ENCODE data around the gene PNKD.

PNKD gene

GRCh38 chr2:218274586-218274985 is 4.3 kb downstream of the PNKD start:
- Histone ChIP-seq H3K9ac (ENCODE audit: low read depth, low read length) (no peak overlapping the region), H3K36me3 (ENCODE audit: control insufficient read depth, insufficient read depth, low read length) (peaks cover 49% of the 10 kb centered on the region), H3K4me3 (ENCODE audit: low read depth, low read length) (no peak overlapping the region), H3K27ac (ENCODE audit: low read depth, low read length) (no peak overlapping the region), H3K9me3 (ENCODE audit: control insufficient read depth, insufficient read depth, low read length) (no peaks in the 10 kb centered on the region), H3K4me1 (ENCODE audit: control insufficient read depth, insufficient read depth, low read length) (peaks cover 5% of the 10 kb centered on the region; the same call in 1 of the 2 replicates), H3K27me3 (ENCODE audit: control insufficient read depth, insufficient read depth, low read length) (no peaks in the 10 kb centered on the region)

DNA sequence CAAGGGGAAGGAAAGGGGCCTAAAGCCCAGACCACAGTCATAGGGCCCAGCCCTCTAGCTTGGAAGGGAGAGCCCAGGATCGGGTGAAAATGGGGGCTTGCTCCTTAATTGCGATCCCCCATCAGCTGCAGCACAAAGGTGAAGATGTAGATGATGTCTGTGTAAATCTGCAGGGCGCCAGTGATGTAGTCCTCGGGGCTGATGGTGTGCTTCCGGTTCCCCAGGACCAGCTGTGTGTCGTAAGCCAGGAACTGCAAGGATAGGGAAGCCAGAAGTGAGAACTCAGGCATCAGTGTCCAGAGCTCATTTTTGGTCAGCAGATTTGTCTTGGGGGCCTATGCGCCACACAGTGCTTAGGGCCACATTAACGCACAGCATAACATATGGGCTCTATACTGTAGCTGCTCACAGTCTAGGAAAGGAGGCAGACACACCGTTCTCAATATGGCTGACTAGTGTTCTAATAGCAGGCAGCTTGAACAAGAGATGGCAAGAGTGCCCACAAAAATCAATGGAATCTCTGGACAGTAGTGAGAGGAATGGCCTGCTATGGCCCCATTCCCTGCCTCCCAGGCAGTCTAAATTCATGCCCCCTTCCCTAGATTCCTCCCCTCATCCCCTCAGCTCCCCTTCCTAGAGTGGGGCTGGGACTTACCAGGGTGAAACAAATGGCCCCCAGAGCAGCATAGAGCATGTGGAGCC is 5.2 kb downstream of the PNKD start:
- no peak overlapping the region for H3K9ac ChIP-seq (ENCODE audit: low read depth, low read length)
- no peaks in the 10 kb centered on the region for H3K9me3 ChIP-seq (ENCODE audit: control insufficient read depth, insufficient read depth, low read length)
- H3K27ac ChIP-seq (ENCODE audit: low read depth, low read length), result no peak overlapping the region
- H3K36me3 ChIP-seq (ENCODE audit: control insufficient read depth, insufficient read depth, low read length), result peaks cover 57% of the 10 kb centered on the region
- H3K27me3 ChIP-seq (ENCODE audit: control insufficient read depth, insufficient read depth, low read length), result no peaks in the 10 kb centered on the region
- peaks cover 5% of the 10 kb centered on the region; the same call in 1 of the 2 replicates for H3K4me1 ChIP-seq (ENCODE audit: control insufficient read depth, insufficient read depth, low read length)
- H3K4me3 ChIP-seq (ENCODE audit: low read depth, low read length), result no peak overlapping the region

DNA sequence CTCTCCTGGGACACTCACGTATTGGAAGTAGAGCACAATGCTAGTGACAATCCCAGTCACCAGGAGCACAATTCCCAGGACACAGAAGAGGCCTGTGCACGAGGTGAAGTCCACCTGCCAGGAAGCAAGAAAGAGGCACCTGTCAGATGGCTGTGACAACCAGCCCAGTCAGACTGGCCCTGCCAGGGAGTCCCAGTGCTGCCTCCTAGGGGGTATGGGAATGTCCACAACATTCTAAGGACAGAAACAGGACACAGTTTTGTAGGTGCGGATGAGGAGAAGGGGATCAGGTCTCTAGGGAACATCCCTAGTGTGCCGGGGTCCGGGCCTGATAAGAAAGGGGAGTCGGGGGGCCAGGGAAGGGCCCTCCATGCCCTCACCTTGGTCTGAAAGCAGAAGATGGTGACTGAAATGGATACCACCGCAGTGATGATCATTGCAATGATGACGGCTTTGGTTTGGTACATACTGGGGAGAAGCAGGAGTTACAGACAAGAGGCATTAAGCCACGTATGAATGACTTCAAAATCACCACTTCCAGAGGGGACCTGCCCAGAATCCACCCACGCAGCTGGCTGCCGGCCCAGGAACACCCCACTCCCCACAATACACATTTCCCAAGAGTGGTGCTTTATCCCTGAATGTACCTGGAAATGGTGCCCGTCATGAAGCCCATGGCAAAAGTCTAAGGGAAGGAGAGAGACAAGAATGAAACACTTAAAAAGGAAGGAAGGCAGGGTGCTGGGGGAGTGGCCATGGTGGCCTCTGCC is 6.9 kb downstream of the PNKD start:
- Histone ChIP-seq H3K36me3 (ENCODE audit: control insufficient read depth, insufficient read depth, low read length) (peaks cover 61% of the 10 kb centered on the region), H3K4me3 (ENCODE audit: low read depth, low read length) (no peak overlapping the region), H3K27me3 (ENCODE audit: control insufficient read depth, insufficient read depth, low read length) (no peaks in the 10 kb centered on the region), H3K9me3 (ENCODE audit: control insufficient read depth, insufficient read depth, low read length) (no peaks in the 10 kb centered on the region), H3K27ac (ENCODE audit: low read depth, low read length) (no peak overlapping the region), H3K9ac (ENCODE audit: low read depth, low read length) (no peak overlapping the region), H3K4me1 (ENCODE audit: control insufficient read depth, insufficient read depth, low read length) (no peaks in the 10 kb centered on the region)

- Histone ChIP-seq H3K9ac (ENCODE audit: low read depth, low read length) (no peak overlapping the region), H3K36me3 (ENCODE audit: control insufficient read depth, insufficient read depth, low read length) (peaks cover 61% of the 10 kb centered on the region), H3K4me3 (ENCODE audit: low read depth, low read length) (no peak overlapping the region), H3K27ac (ENCODE audit: low read depth, low read length) (no peak overlapping the region), H3K27me3 (ENCODE audit: control insufficient read depth, insufficient read depth, low read length) (no peaks in the 10 kb centered on the region), H3K4me1 (ENCODE audit: control insufficient read depth, insufficient read depth, low read length) (no peaks in the 10 kb centered on the region), H3K9me3 (ENCODE audit: control insufficient read depth, insufficient read depth, low read length) (no peaks in the 10 kb centered on the region)
Observed at GRCh38 chr2:218277921-218278320, 7.6 kb downstream of the PNKD start.

GRCh38 chr2:218278531-218279360 is 8.4 kb downstream of the PNKD start:
- H3K9me3 ChIP-seq (ENCODE audit: control insufficient read depth, insufficient read depth, low read length), result no peaks in the 10 kb centered on the region
- H3K27ac ChIP-seq (ENCODE audit: low read depth, low read length), result no peak overlapping the region
- no peaks in the 10 kb centered on the region for H3K27me3 ChIP-seq (ENCODE audit: control insufficient read depth, insufficient read depth, low read length)
- H3K36me3 ChIP-seq (ENCODE audit: control insufficient read depth, insufficient read depth, low read length), result peaks cover 59% of the 10 kb centered on the region
- no peak overlapping the region for H3K4me3 ChIP-seq (ENCODE audit: low read depth, low read length)
- H3K9ac ChIP-seq (ENCODE audit: low read depth, low read length), result no peak overlapping the region
- no peaks in the 10 kb centered on the region for H3K4me1 ChIP-seq (ENCODE audit: control insufficient read depth, insufficient read depth, low read length)

GRCh38 chr2:218280260-218280870 is 10.0 kb downstream of the PNKD start:
- Histone ChIP-seq H3K4me3 (ENCODE audit: low read depth, low read length) (no peak overlapping the region), H3K4me1 (ENCODE audit: control insufficient read depth, insufficient read depth, low read length) (no peaks in the 10 kb centered on the region), H3K36me3 (ENCODE audit: control insufficient read depth, insufficient read depth, low read length) (peaks cover 42% of the 10 kb centered on the region), H3K9me3 (ENCODE audit: control insufficient read depth, insufficient read depth, low read length) (no peaks in the 10 kb centered on the region), H3K27me3 (ENCODE audit: control insufficient read depth, insufficient read depth, low read length) (no peaks in the 10 kb centered on the region), H3K9ac (ENCODE audit: low read depth, low read length) (no peak overlapping the region), H3K27ac (ENCODE audit: low read depth, low read length) (no peak overlapping the region)

DNA sequence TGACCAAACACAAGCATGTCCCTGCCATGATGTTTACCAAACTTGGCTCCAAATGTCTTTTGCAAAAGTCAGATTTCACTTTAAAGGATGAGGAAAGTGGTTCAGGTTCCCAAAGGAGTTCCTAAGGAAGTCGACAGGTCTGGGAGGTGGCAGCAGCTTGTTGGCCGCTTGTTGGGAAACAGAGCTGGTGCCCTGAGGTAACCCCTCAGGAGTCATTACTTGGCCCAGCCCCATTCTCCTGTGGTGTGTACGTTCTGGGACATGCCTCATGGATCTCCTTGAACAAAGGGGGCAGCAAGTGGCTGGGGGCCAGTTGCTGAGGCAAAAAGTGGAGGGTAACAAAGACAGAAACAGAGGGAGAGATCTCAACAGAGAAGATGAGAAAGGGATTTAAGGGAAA is 11.1 kb downstream of the PNKD start:
- H3K9ac ChIP-seq (ENCODE audit: low read depth, low read length), result no peak overlapping the region

GRCh38 chr2:218282173-218282991 is 12.1 kb downstream of the PNKD start:
- no peak overlapping the region for H3K9ac ChIP-seq (ENCODE audit: low read depth, low read length)
- H3K4me1 ChIP-seq (ENCODE audit: control insufficient read depth, insufficient read depth, low read length), result peaks cover 9% of the 10 kb centered on the region
- peaks cover 22% of the 10 kb centered on the region for H3K36me3 ChIP-seq (ENCODE audit: control insufficient read depth, insufficient read depth, low read length)
- H3K27me3 ChIP-seq (ENCODE audit: control insufficient read depth, insufficient read depth, low read length), result no peaks in the 10 kb centered on the region
- no peak overlapping the region for H3K4me3 ChIP-seq (ENCODE audit: low read depth, low read length)
- peak overlapping the region; percentile 45 for H3K27ac ChIP-seq (ENCODE audit: low read depth, low read length)
- no peaks in the 10 kb centered on the region for H3K9me3 ChIP-seq (ENCODE audit: control insufficient read depth, insufficient read depth, low read length)

More for the DNA sequence above, 11.1 kb downstream of the PNKD start:
- no peaks in the 10 kb centered on the region for H3K9me3 ChIP-seq (ENCODE audit: control insufficient read depth, insufficient read depth, low read length)
- no peaks in the 10 kb centered on the region for H3K27me3 ChIP-seq (ENCODE audit: control insufficient read depth, insufficient read depth, low read length)
- peaks cover 3% of the 10 kb centered on the region for H3K4me1 ChIP-seq (ENCODE audit: control insufficient read depth, insufficient read depth, low read length)
- H3K27ac ChIP-seq (ENCODE audit: low read depth, low read length), result no peak overlapping the region
- peaks cover 32% of the 10 kb centered on the region for H3K36me3 ChIP-seq (ENCODE audit: control insufficient read depth, insufficient read depth, low read length)
- no peak overlapping the region for H3K4me3 ChIP-seq (ENCODE audit: low read depth, low read length)

- H3K4me1 ChIP-seq (ENCODE audit: control insufficient read depth, insufficient read depth, low read length), result peaks cover 9% of the 10 kb centered on the region
- H3K27me3 ChIP-seq (ENCODE audit: control insufficient read depth, insufficient read depth, low read length), result no peaks in the 10 kb centered on the region
- H3K4me3 ChIP-seq (ENCODE audit: low read depth, low read length), result no peak overlapping the region
- H3K27ac ChIP-seq (ENCODE audit: low read depth, low read length), result no peak overlapping the region
- H3K9ac ChIP-seq (ENCODE audit: low read depth, low read length), result no peak overlapping the region
- no peaks in the 10 kb centered on the region for H3K9me3 ChIP-seq (ENCODE audit: control insufficient read depth, insufficient read depth, low read length)
- H3K36me3 ChIP-seq (ENCODE audit: control insufficient read depth, insufficient read depth, low read length), result peaks cover 13% of the 10 kb centered on the region
Observed at GRCh38 chr2:218284106-218284811, 13.9 kb downstream of the PNKD start.
